ENCODE measurements around the gene SGK2.

- TF ChIP-seq POLR2A (IDR thresholded peaks at IDR 0.05) = no peak
- TF ChIP-seq, protein P1, sequence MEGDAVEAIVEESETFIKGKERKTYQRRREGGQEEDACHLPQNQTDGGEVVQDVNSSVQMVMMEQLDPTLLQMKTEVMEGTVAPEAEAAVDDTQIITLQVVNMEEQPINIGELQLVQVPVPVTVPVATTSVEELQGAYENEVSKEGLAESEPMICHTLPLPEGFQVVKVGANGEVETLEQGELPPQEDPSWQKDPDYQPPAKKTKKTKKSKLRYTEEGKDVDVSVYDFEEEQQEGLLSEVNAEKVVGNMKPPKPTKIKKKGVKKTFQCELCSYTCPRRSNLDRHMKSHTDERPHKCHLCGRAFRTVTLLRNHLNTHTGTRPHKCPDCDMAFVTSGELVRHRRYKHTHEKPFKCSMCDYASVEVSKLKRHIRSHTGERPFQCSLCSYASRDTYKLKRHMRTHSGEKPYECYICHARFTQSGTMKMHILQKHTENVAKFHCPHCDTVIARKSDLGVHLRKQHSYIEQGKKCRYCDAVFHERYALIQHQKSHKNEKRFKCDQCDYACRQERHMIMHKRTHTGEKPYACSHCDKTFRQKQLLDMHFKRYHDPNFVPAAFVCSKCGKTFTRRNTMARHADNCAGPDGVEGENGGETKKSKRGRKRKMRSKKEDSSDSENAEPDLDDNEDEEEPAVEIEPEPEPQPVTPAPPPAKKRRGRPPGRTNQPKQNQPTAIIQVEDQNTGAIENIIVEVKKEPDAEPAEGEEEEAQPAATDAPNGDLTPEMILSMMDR (IDR thresholded peaks at IDR 0.05 in 4 of 5, conservative IDR thresholded peaks at IDR 0.05 in 1 of 5) = no peak
Observed at GRCh38 chr20:43516251-43516824, 42.5 kb upstream of the SGK2 start.
